ENCODE measurements around the gene DUSP16.
A peak's percentile ranks its signal among the peaks of the same experiment; 100 is the strongest.

Gene DUSP16

GRCh38 chr12:12511895-12512711, 50.6 kb downstream of the DUSP16 start:
- Histone ChIP-seq H3K23ac (ENCODE audit: low read length in 2 of 2) (no peak overlapping the region), H3K27me3 (ENCODE audit: control insufficient read depth in 1 of 2, insufficient read depth in 1 of 2, low read length in 2 of 2) (no peaks in the 10 kb centered on the region), H3K27ac (ENCODE audit: low read length, poor library complexity, severe bottlenecking) (no peak overlapping the region), H3K9me3 (ENCODE audit: control insufficient read depth, low read length) (no peaks in the 10 kb centered on the region), H3K4me1 (ENCODE audit: control insufficient read depth, insufficient read depth, low read depth, low read length) (no peaks in the 10 kb centered on the region), H3K14ac (ENCODE audit: low read length in 2 of 2) (no peak overlapping the region), H2BK120ac (ENCODE audit: low read depth, low read length) (no peak overlapping the region), H2AFZ (ENCODE audit: low read depth, low read length) (no peak overlapping the region), H3K79me1 (replicated peaks; ENCODE audit: low read length, poor library complexity, severe bottlenecking) (peaks cover 12% of the 10 kb centered on the region), H2BK12ac (ENCODE audit: low read length in 2 of 2) (peak overlapping the region in 1 of 2 experiments; percentile 21), H3K4ac (ENCODE audit: low read depth in 1 of 2, low read length in 2 of 2) (no peak overlapping the region), H3K9ac (ENCODE audit: low read length) (no peak overlapping the region), H2AK5ac (ENCODE audit: low read length, severe bottlenecking) (no peak overlapping the region), H2BK5ac (ENCODE audit: low read depth, low read length, poor library complexity, severe bottlenecking) (no peak overlapping the region), H3K18ac (ENCODE audit: low read depth in 1 of 2, low read length in 2 of 2) (no peak overlapping the region), H3K36me3 (ENCODE audit: control insufficient read depth in 1 of 2, insufficient read depth in 2 of 2, low read depth in 1 of 2, low read length in 2 of 2) (peaks cover 0 to 9% of the 10 kb centered on the region in 2 experiments), H4K91ac (ENCODE audit: low read length) (no peak overlapping the region), H3K4me2 (ENCODE audit: low read length, poor library complexity, severe bottlenecking) (no peak overlapping the region), H4K8ac (ENCODE audit: low read length) (no peak overlapping the region), H3K4me3 (ENCODE audit: insufficient read depth in 1 of 2, low read depth in 1 of 2, low read length in 2 of 2) (no peak overlapping the region), H2BK15ac (ENCODE audit: low read depth, poor library complexity, severe bottlenecking) (no peak overlapping the region)
- no peak for DNase-seq
- 100% methylated on average over 5 of the region's 5 CpGs for WGBS

- H2BK12ac ChIP-seq (ENCODE audit: low read length in 2 of 2), result no peak overlapping the region
- H3K4me2 ChIP-seq (ENCODE audit: low read length, poor library complexity, severe bottlenecking), result no peak overlapping the region
- no peak overlapping the region for H2BK5ac ChIP-seq (ENCODE audit: low read depth, low read length, poor library complexity, severe bottlenecking)
- no peak overlapping the region for H4K8ac ChIP-seq (ENCODE audit: low read length)
- WGBS, result 94% methylated on average over 3 of the region's 3 CpGs
- H3K4me1 ChIP-seq (ENCODE audit: control insufficient read depth, insufficient read depth, low read depth, low read length), result peaks cover 2% of the 10 kb centered on the region
- no peak overlapping the region for H2BK15ac ChIP-seq (ENCODE audit: low read depth, poor library complexity, severe bottlenecking)
- H2BK120ac ChIP-seq (ENCODE audit: low read depth, low read length), result no peak overlapping the region
- H3K9ac ChIP-seq (ENCODE audit: low read length), result no peak overlapping the region
- no peak overlapping the region for H3K23ac ChIP-seq (ENCODE audit: low read length in 2 of 2)
- H3K27me3 ChIP-seq (ENCODE audit: control insufficient read depth in 1 of 2, insufficient read depth in 1 of 2, low read length in 2 of 2), result no peaks in the 10 kb centered on the region
- H2AFZ ChIP-seq (ENCODE audit: low read depth, low read length), result no peak overlapping the region
- no peak overlapping the region for H3K18ac ChIP-seq (ENCODE audit: low read depth in 1 of 2, low read length in 2 of 2)
- no peak overlapping the region for H4K91ac ChIP-seq (ENCODE audit: low read length)
- H3K79me1 ChIP-seq (replicated peaks; ENCODE audit: low read length, poor library complexity, severe bottlenecking), result peaks cover 12% of the 10 kb centered on the region
- H3K9me3 ChIP-seq (ENCODE audit: control insufficient read depth, low read length), result no peaks in the 10 kb centered on the region
- H3K4me3 ChIP-seq (ENCODE audit: insufficient read depth in 1 of 2, low read depth in 1 of 2, low read length in 2 of 2), result no peak overlapping the region
- no peak for DNase-seq
- no peak overlapping the region for H2AK5ac ChIP-seq (ENCODE audit: low read length, severe bottlenecking)
- H3K14ac ChIP-seq (ENCODE audit: low read length in 2 of 2), result no peak overlapping the region
- H3K27ac ChIP-seq (ENCODE audit: low read length, poor library complexity, severe bottlenecking), result no peak overlapping the region
- no peak overlapping the region for H3K4ac ChIP-seq (ENCODE audit: low read depth in 1 of 2, low read length in 2 of 2)
- peaks cover 0 to 6% of the 10 kb centered on the region in 2 experiments for H3K36me3 ChIP-seq (ENCODE audit: control insufficient read depth in 1 of 2, insufficient read depth in 2 of 2, low read depth in 1 of 2, low read length in 2 of 2)
These were observed 51.5 kb downstream of the DUSP16 start for GRCh38 chr12:12511021-12511783.

GRCh38 chr12:12510551-12510950, 52.1 kb downstream of the DUSP16 start:
- peaks cover 2% of the 10 kb centered on the region for H3K4me1 ChIP-seq (ENCODE audit: control insufficient read depth, insufficient read depth, low read depth, low read length)
- H3K79me1 ChIP-seq (replicated peaks; ENCODE audit: low read length, poor library complexity, severe bottlenecking), result peaks cover 10% of the 10 kb centered on the region
- H2AK5ac ChIP-seq (ENCODE audit: low read length, severe bottlenecking), result no peak overlapping the region
- no peak overlapping the region for H3K4me3 ChIP-seq (ENCODE audit: insufficient read depth in 1 of 2, low read depth in 1 of 2, low read length in 2 of 2)
- H2AFZ ChIP-seq (ENCODE audit: low read depth, low read length), result no peak overlapping the region
- H3K9ac ChIP-seq (ENCODE audit: low read length), result peak overlapping the region; percentile 38
- H4K8ac ChIP-seq (ENCODE audit: low read length), result no peak overlapping the region
- peaks cover 0 to 6% of the 10 kb centered on the region in 2 experiments for H3K36me3 ChIP-seq (ENCODE audit: control insufficient read depth in 1 of 2, insufficient read depth in 2 of 2, low read depth in 1 of 2, low read length in 2 of 2)
- no peak overlapping the region for H2BK5ac ChIP-seq (ENCODE audit: low read depth, low read length, poor library complexity, severe bottlenecking)
- no peaks in the 10 kb centered on the region for H3K27me3 ChIP-seq (ENCODE audit: control insufficient read depth in 1 of 2, insufficient read depth in 1 of 2, low read length in 2 of 2)
- H3K27ac ChIP-seq (ENCODE audit: low read length, poor library complexity, severe bottlenecking), result no peak overlapping the region
- no peak overlapping the region for H3K4me2 ChIP-seq (ENCODE audit: low read length, poor library complexity, severe bottlenecking)
- H2BK15ac ChIP-seq (ENCODE audit: low read depth, poor library complexity, severe bottlenecking), result no peak overlapping the region
- H2BK12ac ChIP-seq (ENCODE audit: low read length in 2 of 2), result no peak overlapping the region
- WGBS, result 100% methylated on average over 1 of the region's 2 CpGs
- DNase-seq, result no peak
- no peaks in the 10 kb centered on the region for H3K9me3 ChIP-seq (ENCODE audit: control insufficient read depth, low read length)
- H3K14ac ChIP-seq (ENCODE audit: low read length in 2 of 2), result no peak overlapping the region
- H4K91ac ChIP-seq (ENCODE audit: low read length), result no peak overlapping the region
- H3K4ac ChIP-seq (ENCODE audit: low read depth in 1 of 2, low read length in 2 of 2), result no peak overlapping the region
- H3K18ac ChIP-seq (ENCODE audit: low read depth in 1 of 2, low read length in 2 of 2), result no peak overlapping the region
- no peak overlapping the region for H2BK120ac ChIP-seq (ENCODE audit: low read depth, low read length)
- no peak overlapping the region for H3K23ac ChIP-seq (ENCODE audit: low read length in 2 of 2)

- Histone ChIP-seq H3K9me3 (ENCODE audit: control insufficient read depth, low read length) (no peaks in the 10 kb centered on the region), H3K18ac (ENCODE audit: low read depth in 1 of 2, low read length in 2 of 2) (no peak overlapping the region), H3K36me3 (ENCODE audit: control insufficient read depth in 1 of 2, insufficient read depth in 2 of 2, low read depth in 1 of 2, low read length in 2 of 2) (peaks cover 0 to 6% of the 10 kb centered on the region in 2 experiments), H4K8ac (ENCODE audit: low read length) (no peak overlapping the region), H3K27ac (ENCODE audit: low read length, poor library complexity, severe bottlenecking) (no peak overlapping the region), H2BK5ac (ENCODE audit: low read depth, low read length, poor library complexity, severe bottlenecking) (no peak overlapping the region), H4K91ac (ENCODE audit: low read length) (no peak overlapping the region), H2BK120ac (ENCODE audit: low read depth, low read length) (no peak overlapping the region), H3K4me3 (ENCODE audit: insufficient read depth in 1 of 2, low read depth in 1 of 2, low read length in 2 of 2) (no peak overlapping the region), H3K27me3 (ENCODE audit: control insufficient read depth in 1 of 2, insufficient read depth in 1 of 2, low read length in 2 of 2) (no peaks in the 10 kb centered on the region), H2BK15ac (ENCODE audit: low read depth, poor library complexity, severe bottlenecking) (no peak overlapping the region), H2BK12ac (ENCODE audit: low read length in 2 of 2) (no peak overlapping the region), H2AFZ (ENCODE audit: low read depth, low read length) (no peak overlapping the region), H3K4me1 (ENCODE audit: control insufficient read depth, insufficient read depth, low read depth, low read length) (peaks cover 2% of the 10 kb centered on the region), H3K9ac (ENCODE audit: low read length) (peak overlapping the region; percentile 38), H3K23ac (ENCODE audit: low read length in 2 of 2) (no peak overlapping the region), H3K14ac (ENCODE audit: low read length in 2 of 2) (no peak overlapping the region), H3K79me1 (replicated peaks; ENCODE audit: low read length, poor library complexity, severe bottlenecking) (peaks cover 11% of the 10 kb centered on the region), H3K4ac (ENCODE audit: low read depth in 1 of 2, low read length in 2 of 2) (no peak overlapping the region), H2AK5ac (ENCODE audit: low read length, severe bottlenecking) (no peak overlapping the region), H3K4me2 (ENCODE audit: low read length, poor library complexity, severe bottlenecking) (no peak overlapping the region)
- peak; percentile 67 for DNase-seq
- 82% methylated on average over 2 of the region's 2 CpGs for WGBS
These were observed 52.5 kb downstream of the DUSP16 start for GRCh38 chr12:12510141-12510540.

All from mesenchymal stem cell (in vitro differentiated cells and primary cell).